Smooth muscle cell (in vitro differentiated cells): Measurements from ENCODE around the gene IL23R. TPM values are rescaled to one million over a fixed set of nuclear protein-coding genes. Genes with fewer than 3 reads are reported as not detected.

Source experiments
- DNase-seq: peaks from one replicate; lab custom pipeline; 2025; ENCODE audit not compliant: unreplicated experiment; lab: John Stamatoyannopoulos, UW
- H2AFZ ChIP-seq: fragments of 200-600 bp; sonication (generic); 2 replicates; pipeline ENCODE4 v1.6.0; 2016; ENCODE audit warnings: antibody characterized with exemption, low read depth, mild to moderate bottlenecking
- H3F3A ChIP-seq: fragments of 200-600 bp; sonication (generic); 2 replicates; pipeline ENCODE4 v1.6.0; 2017; ENCODE audit warnings: antibody characterized with exemption, low read depth
- H3K27ac ChIP-seq: fragments of 200-600 bp; sonication (generic); 2 replicates; pipeline ENCODE4 v1.5.1; 2016; ENCODE audit warnings: low read depth, mild to moderate bottlenecking
- H3K27me3 ChIP-seq: fragments of 200-600 bp; sonication (generic); 2 replicates; pipeline ENCODE4 v1.6.1; 2016; ENCODE audit warnings: low read depth, mild to moderate bottlenecking
- H3K36me3 ChIP-seq: fragments of 200-600 bp; sonication (generic); 2 replicates; pipeline ENCODE4 v1.5.1; 2016; ENCODE audit warnings: low read depth
- H3K4me1 ChIP-seq: fragments of 200-600 bp; sonication (generic); 2 replicates; pipeline ENCODE4 v1.5.1; 2016; ENCODE audit warnings: low read depth
- H3K4me2 ChIP-seq: fragments of 200-600 bp; sonication (generic); 2 replicates; pipeline ENCODE4 v1.6.0; 2016; ENCODE audit warnings: mild to moderate bottlenecking
- H3K4me3 ChIP-seq: fragments of 200-600 bp; sonication (generic); 2 replicates; pipeline ENCODE4 v1.5.1; 2016; ENCODE audit warnings: mild to moderate bottlenecking
- H3K79me2 ChIP-seq: fragments of 200-600 bp; sonication (generic); 2 replicates; pipeline ENCODE4 v1.6.0; 2016; ENCODE audit warnings: low read depth, mild to moderate bottlenecking
- H3K9ac ChIP-seq: fragments of 200-600 bp; sonication (generic); 2 replicates; pipeline ENCODE4 v1.6.0; 2016; ENCODE audit warnings: low read depth
- H3K9me3 ChIP-seq: fragments of 200-600 bp; sonication (generic); replicated peaks from 2 replicates; pipeline ENCODE4 v1.5.1; 2016; ENCODE audit warnings: low read depth
- H4K20me1 ChIP-seq: fragments of 200-600 bp; sonication (generic); 2 replicates; pipeline ENCODE4 v1.6.0; 2016; ENCODE audit warnings: low read depth
- WGBS: methylation state at CpG from one replicate; pipeline ENCODE4 v1.1.7; 2016; ENCODE audit warnings: low lambda C conversion rate; 5-methylcytosine and 5-hydroxymethylcytosine counted together
- polyA plus RNA-seq: library from polyadenylated mRNA; unstranded; fragments of >200 nt; fragmentation: Nextera tagmentation; extraction: Ambion mirVana; gene quantifications from 2 replicates; pipeline ENCODE4 v1.2.1, GENCODE V29; 2016
- total RNA-seq: library from RNA; depleted of rRNA; stranded (reverse); fragments of >200 nt; gene quantifications from 2 replicates; pipeline ENCODE4 v1.2.3, GENCODE V29; 2014
- TF ChIP-seq, protein P1 (sequence below): fragments of 200-600 bp; sonication (generic); IDR thresholded peaks from 2 replicates; pipeline ENCODE4 v1.5.1; 2017; ENCODE audit warnings: borderline replicate concordance, mild to moderate bottlenecking, antibody characterized with exemption; ENCODE audit not compliant: insufficient read depth, poor library complexity, severe bottlenecking

IL23R gene
- total and polyA plus RNA-seq, 2 experiments from 2014 or later, result not detected

DNA sequence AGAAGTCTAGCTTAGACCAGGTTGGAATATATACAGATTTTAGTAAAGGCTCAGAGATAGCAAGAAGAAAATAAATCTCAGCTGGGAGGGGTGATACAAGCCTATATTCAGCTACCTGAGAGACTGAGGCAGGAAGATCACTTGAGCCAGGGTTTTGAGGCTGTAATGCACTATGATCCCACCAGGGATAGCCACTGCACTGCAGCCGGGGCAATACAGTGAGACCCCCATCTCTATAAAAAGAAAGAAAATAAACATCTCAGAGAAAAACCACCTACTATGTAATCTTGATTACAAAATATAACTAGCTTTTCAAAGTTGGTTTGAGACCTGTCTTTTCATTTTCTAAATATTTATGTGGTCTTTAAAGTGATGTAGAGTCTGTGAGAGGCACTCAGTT is 47.7 kb downstream of the IL23R start:
- H3K79me2 ChIP-seq, result no peaks in the 10 kb centered on the region
- 92% methylated on average over 1 of the region's 1 CpG for WGBS
- no peak for DNase-seq
- TF ChIP-seq, protein P1, sequence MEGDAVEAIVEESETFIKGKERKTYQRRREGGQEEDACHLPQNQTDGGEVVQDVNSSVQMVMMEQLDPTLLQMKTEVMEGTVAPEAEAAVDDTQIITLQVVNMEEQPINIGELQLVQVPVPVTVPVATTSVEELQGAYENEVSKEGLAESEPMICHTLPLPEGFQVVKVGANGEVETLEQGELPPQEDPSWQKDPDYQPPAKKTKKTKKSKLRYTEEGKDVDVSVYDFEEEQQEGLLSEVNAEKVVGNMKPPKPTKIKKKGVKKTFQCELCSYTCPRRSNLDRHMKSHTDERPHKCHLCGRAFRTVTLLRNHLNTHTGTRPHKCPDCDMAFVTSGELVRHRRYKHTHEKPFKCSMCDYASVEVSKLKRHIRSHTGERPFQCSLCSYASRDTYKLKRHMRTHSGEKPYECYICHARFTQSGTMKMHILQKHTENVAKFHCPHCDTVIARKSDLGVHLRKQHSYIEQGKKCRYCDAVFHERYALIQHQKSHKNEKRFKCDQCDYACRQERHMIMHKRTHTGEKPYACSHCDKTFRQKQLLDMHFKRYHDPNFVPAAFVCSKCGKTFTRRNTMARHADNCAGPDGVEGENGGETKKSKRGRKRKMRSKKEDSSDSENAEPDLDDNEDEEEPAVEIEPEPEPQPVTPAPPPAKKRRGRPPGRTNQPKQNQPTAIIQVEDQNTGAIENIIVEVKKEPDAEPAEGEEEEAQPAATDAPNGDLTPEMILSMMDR, result no peak
- no peaks in the 10 kb centered on the region for H3F3A ChIP-seq
- H3K9ac ChIP-seq, result no peak overlapping the region
- H2AFZ ChIP-seq, result no peak overlapping the region
- H3K4me2 ChIP-seq, result no peak overlapping the region
- H3K27ac ChIP-seq, result no peak overlapping the region
- no peaks in the 10 kb centered on the region for H4K20me1 ChIP-seq
- no peaks in the 10 kb centered on the region for H3K9me3 ChIP-seq
- H3K4me3 ChIP-seq, result no peak overlapping the region
- H3K27me3 ChIP-seq, result no peaks in the 10 kb centered on the region
- no peaks in the 10 kb centered on the region for H3K36me3 ChIP-seq
- H3K4me1 ChIP-seq, result no peaks in the 10 kb centered on the region

DNA sequence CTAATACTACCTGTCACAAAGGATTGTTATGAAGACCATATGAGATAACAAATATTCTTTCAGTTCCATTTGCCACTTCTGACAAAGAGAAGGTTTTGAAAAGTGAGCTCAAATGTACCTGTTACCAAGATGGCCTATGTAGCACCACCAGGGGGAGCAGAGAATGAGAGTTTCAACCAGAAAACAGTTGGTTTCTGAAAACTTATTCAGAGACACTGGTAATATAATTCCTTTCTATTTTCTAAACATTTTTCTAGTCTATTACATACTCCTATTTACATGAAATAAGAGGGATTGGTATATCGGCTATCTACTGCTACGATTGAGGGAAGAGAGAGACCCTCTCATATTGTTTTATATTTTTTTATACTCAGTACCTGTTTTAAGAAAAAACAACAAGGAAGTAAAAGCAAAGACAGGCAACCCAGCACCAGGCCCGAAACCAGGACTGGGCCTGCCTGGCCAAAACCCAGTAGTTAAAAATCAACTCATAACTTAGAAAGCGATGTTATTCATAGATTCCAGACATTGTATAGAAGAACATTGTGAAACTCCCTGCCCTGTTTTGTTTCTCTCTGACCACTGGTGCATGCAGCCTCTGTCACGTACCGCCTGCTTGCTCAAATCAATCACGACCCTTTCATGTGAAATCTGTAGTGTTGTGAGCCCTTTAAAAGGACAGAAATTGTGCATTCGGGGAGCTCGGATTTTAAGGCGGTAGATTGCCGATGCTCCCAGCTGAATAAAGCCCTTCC is 48.3 kb downstream of the IL23R start:
- Histone ChIP-seq H3K79me2 (no peaks in the 10 kb centered on the region), H3K4me2 (no peak overlapping the region), H4K20me1 (no peaks in the 10 kb centered on the region), H3K36me3 (no peaks in the 10 kb centered on the region), H3K4me3 (no peak overlapping the region), H3K27ac (no peak overlapping the region), H2AFZ (no peak overlapping the region), H3K9ac (no peak overlapping the region), H3K4me1 (no peaks in the 10 kb centered on the region), H3K9me3 (no peaks in the 10 kb centered on the region), H3K27me3 (no peaks in the 10 kb centered on the region), H3F3A (no peaks in the 10 kb centered on the region)
- 83% methylated on average over 11 of the region's 11 CpGs for WGBS
- DNase-seq, result no peak
- TF ChIP-seq, protein P1, result peak; percentile 69

DNA sequence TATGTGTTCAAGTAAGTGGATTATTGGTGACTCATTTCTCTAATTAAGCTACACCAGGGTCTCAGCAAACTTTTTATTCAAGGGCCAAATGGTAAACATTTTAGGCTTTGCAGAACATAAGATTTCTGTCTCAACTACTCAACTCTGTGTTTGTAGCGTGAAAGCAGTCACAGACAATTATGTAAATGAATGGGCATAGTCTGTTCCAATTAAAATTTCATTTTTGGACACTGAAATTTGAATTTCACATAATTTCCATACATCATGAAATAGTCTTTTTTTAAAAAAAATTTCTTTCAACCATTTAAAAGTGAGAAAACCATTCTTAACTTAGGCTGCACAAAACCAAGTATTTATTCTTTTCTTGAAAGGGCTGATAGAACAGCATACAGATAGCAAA is 50.1 kb downstream of the IL23R start:
- 97% methylated on average over 1 of the region's 1 CpG for WGBS
- H3K27me3 ChIP-seq, result no peaks in the 10 kb centered on the region

More for the DNA sequence above, 50.1 kb downstream of the IL23R start:
- TF ChIP-seq, protein P1, result no peak
- Histone ChIP-seq H3K9ac (no peak overlapping the region), H4K20me1 (no peaks in the 10 kb centered on the region), H2AFZ (no peak overlapping the region), H3K36me3 (no peaks in the 10 kb centered on the region), H3K4me2 (no peak overlapping the region), H3K27ac (no peak overlapping the region), H3F3A (no peaks in the 10 kb centered on the region), H3K9me3 (no peaks in the 10 kb centered on the region), H3K4me1 (no peaks in the 10 kb centered on the region), H3K79me2 (no peaks in the 10 kb centered on the region), H3K4me3 (no peak overlapping the region)
- no peak for DNase-seq
